Purkinje cell (primary cell): ENCODE results near the gene MARK2. TPM values are rescaled to one million over a fixed set of nuclear protein-coding genes. Genes with fewer than 3 reads are reported as not detected.

Experiments
- polyA plus RNA-seq: library from polyadenylated mRNA; unstranded; fragments of >200 nt; fragmentation: Nextera tagmentation; gene quantifications from 2 replicates; pipeline ENCODE4 v1.2.1, GENCODE V29; 2014

Gene MARK2
- 0.88 and 1.6 TPM in 2 replicates for polyA plus RNA-seq

GRCh38 chr11:63838678-63839507 is at the start of gene MARK2:
Gene MARK2 (plus strand): TSS chr11:63839110. CDS start chr11:63839507, 397 bp downstream.

GRCh38 chr11:63813035-63813562 is 25.8 kb upstream of the MARK2 start, which contains the start of gene SPINDOC:
Gene SPINDOC (plus strand): TSS chr11:63813456. CDS start chr11:63813687, 231 bp downstream.

GRCh38 chr11:63916837-63917691 is 78.2 kb downstream of the MARK2 start, which contains the start of gene RCOR2:
Gene RCOR2 (minus strand): TSS chr11:63917164. CDS start chr11:63916456, 708 bp downstream.

GRCh38 chr11:63938479-63939396 is 99.8 kb downstream of the MARK2 start, which contains the start of gene NAA40:
Gene NAA40 (plus strand): TSS chr11:63939002. CDS start chr11:63939097, 95 bp downstream.

Other genes starting within 250 kb of the MARK2 start
- gene PLAAT3, start 224.7 kb upstream of the MARK2 start, polyA plus RNA-seq: 6.3 and 13.5 TPM in 2 replicates
- gene ATL3, start 167.7 kb upstream of the MARK2 start, polyA plus RNA-seq: 2.2 and 2.3 TPM in 2 replicates
- gene RTN3, start 157.6 kb upstream of the MARK2 start, polyA plus RNA-seq: 24.2 and 191 TPM in 2 replicates
- 0.69 TPM in 1 of 2 replicates, not detected in the other for gene ZFTA, start 70.3 kb upstream of the MARK2 start, polyA plus RNA-seq
- gene SPINDOC, start 25.7 kb upstream of the MARK2 start, polyA plus RNA-seq: 0.20 TPM in 1 of 2 replicates, not detected in the other
- not detected in 2 replicates for gene RCOR2, start 78.1 kb downstream of the MARK2 start, polyA plus RNA-seq
- 0.31 and 0.54 TPM in 2 replicates for gene NAA40, start 99.9 kb downstream of the MARK2 start, polyA plus RNA-seq
- gene COX8A, start 135.5 kb downstream of the MARK2 start, polyA plus RNA-seq: 744 and 753 TPM in 2 replicates
- gene OTUB1, start 147.3 kb downstream of the MARK2 start, polyA plus RNA-seq: 56.4 and 106 TPM in 2 replicates
- 0.59 TPM in 1 of 2 replicates, not detected in the other for gene FLRT1, start 196.8 kb downstream of the MARK2 start, polyA plus RNA-seq